ENCODE measurements around the gene DDX42. TPM values are rescaled to one million over a fixed set of nuclear protein-coding genes. Genes with fewer than 3 reads are reported as not detected.

DDX42 gene
- total and polyA plus RNA-seq, 9 of the 15 experiments (the other 6 are each of a cell fraction or from before 2014, with no cell fraction given): 16.5 to 149 (median 87.6) TPM

DNA sequence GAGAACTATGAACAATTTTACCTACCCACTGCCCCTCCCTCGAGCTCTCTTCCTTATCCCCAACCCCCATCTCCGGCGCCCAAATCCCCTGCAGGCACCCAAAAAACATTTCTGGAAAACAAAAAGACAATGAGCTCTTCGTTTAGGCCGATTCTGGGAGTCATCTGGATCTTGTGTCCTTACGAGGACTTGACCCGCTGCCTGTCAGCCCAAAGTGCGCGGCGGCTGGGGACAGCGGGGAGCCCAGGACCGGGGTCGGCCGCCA is 32.9 kb upstream of the DDX42 start (continued):
- TF ChIP-seq, protein P1, sequence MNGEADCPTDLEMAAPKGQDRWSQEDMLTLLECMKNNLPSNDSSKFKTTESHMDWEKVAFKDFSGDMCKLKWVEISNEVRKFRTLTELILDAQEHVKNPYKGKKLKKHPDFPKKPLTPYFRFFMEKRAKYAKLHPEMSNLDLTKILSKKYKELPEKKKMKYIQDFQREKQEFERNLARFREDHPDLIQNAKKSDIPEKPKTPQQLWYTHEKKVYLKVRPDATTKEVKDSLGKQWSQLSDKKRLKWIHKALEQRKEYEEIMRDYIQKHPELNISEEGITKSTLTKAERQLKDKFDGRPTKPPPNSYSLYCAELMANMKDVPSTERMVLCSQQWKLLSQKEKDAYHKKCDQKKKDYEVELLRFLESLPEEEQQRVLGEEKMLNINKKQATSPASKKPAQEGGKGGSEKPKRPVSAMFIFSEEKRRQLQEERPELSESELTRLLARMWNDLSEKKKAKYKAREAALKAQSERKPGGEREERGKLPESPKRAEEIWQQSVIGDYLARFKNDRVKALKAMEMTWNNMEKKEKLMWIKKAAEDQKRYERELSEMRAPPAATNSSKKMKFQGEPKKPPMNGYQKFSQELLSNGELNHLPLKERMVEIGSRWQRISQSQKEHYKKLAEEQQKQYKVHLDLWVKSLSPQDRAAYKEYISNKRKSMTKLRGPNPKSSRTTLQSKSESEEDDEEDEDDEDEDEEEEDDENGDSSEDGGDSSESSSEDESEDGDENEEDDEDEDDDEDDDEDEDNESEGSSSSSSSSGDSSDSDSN (IDR thresholded peaks at IDR 0.05; ENCODE audit: borderline replicate concordance in 1 of 2, low read depth in 2 of 2, low read length in 2 of 2): 0 out of 4 replicates have a peak, but pooled peaks of 1 of the 2 experiments have one; percentile 18
- TF ChIP-seq CBX3 (IDR thresholded peaks at IDR 0.05; ENCODE audit: borderline replicate concordance in 1 of 2, low read length in 2 of 2) (no peak), BCL6 (CRISPR knock-in tag; IDR thresholded peaks at IDR 0.05) (no peak), NR2C1 (IDR thresholded peaks at IDR 0.05) (0 out of 2 replicates have a peak, but pooled peaks have one; percentile 7), NR2C1 (tag; IDR thresholded peaks at IDR 0.05) (no peak), ZNF79 (CRISPR knock-in tag; IDR thresholded peaks at IDR 0.05; ENCODE audit: low read depth) (no peak), KDM5B (IDR thresholded peaks at IDR 0.05; ENCODE audit: insufficient replicate concordance, low read depth, low read length) (peak; percentile 4), ZKSCAN1 (IDR thresholded peaks at IDR 0.05; ENCODE audit: low read depth, low read length) (no peak), HDAC8 (tag; IDR thresholded peaks at IDR 0.05) (no peak), SUPT5H (IDR thresholded peaks at IDR 0.05) (no peak), CTBP1 (IDR thresholded peaks at IDR 0.05; ENCODE audit: borderline replicate concordance) (no peak)
- TF ChIP-seq, protein P2, sequence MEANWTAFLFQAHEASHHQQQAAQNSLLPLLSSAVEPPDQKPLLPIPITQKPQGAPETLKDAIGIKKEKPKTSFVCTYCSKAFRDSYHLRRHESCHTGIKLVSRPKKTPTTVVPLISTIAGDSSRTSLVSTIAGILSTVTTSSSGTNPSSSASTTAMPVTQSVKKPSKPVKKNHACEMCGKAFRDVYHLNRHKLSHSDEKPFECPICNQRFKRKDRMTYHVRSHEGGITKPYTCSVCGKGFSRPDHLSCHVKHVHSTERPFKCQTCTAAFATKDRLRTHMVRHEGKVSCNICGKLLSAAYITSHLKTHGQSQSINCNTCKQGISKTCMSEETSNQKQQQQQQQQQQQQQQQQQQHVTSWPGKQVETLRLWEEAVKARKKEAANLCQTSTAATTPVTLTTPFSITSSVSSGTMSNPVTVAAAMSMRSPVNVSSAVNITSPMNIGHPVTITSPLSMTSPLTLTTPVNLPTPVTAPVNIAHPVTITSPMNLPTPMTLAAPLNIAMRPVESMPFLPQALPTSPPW (CRISPR knock-in tag; IDR thresholded peaks at IDR 0.05): peak; percentile 66
- TF ChIP-seq, protein P3, sequence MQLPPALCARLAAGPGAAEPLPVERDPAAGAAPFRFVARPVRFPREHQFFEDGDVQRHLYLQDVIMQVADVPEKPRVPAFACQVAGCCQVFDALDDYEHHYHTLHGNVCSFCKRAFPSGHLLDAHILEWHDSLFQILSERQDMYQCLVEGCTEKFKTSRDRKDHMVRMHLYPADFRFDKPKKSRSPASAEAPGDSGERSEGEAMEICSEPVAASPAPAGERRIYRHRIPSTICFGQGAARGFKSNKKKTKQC (CRISPR knock-in tag; IDR thresholded peaks at IDR 0.05): no peak
- TF ChIP-seq, protein P4, sequence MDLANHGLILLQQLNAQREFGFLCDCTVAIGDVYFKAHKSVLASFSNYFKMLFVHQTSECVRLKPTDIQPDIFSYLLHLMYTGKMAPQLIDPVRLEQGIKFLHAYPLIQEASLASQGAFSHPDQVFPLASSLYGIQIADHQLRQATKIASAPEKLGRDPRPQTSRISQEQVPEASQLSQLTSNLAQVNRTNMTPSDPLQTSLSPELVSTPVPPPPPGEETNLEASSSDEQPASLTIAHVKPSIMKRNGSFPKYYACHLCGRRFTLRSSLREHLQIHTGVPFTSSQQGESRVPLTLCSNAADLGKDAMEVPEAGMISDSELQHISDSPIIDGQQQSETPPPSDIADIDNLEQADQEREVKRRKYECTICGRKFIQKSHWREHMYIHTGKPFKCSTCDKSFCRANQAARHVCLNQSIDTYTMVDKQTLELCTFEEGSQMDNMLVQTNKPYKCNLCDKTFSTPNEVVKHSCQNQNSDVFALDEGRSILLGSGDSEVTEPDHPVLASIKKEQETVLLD (IDR thresholded peaks at IDR 0.05): no peak
- TF ChIP-seq, protein P5, sequence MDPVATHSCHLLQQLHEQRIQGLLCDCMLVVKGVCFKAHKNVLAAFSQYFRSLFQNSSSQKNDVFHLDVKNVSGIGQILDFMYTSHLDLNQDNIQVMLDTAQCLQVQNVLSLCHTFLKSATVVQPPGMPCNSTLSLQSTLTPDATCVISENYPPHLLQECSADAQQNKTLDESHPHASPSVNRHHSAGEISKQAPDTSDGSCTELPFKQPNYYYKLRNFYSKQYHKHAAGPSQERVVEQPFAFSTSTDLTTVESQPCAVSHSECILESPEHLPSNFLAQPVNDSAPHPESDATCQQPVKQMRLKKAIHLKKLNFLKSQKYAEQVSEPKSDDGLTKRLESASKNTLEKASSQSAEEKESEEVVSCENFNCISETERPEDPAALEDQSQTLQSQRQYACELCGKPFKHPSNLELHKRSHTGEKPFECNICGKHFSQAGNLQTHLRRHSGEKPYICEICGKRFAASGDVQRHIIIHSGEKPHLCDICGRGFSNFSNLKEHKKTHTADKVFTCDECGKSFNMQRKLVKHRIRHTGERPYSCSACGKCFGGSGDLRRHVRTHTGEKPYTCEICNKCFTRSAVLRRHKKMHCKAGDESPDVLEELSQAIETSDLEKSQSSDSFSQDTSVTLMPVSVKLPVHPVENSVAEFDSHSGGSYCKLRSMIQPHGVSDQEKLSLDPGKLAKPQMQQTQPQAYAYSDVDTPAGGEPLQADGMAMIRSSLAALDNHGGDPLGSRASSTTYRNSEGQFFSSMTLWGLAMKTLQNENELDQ (CRISPR knock-in tag; IDR thresholded peaks at IDR 0.05; ENCODE audit: borderline replicate concordance): no peak
